ENCODE results near the gene YOD1. TPM values are rescaled to one million over a fixed set of nuclear protein-coding genes. Genes with fewer than 3 reads are reported as not detected.

The YOD1 gene
- total RNA-seq, 1 donor from 2014 or later, result 7.9 TPM

- DNase-seq (no peak), ATAC-seq (no peak)
- intact Hi-C loops (cut with DNase I), result loop anchor here (10.0 kb wide), 1 partner anchor 323 kb away; no protein-coding TSS in a partner anchor
- Histone ChIP-seq H3K4me3 (no peak overlapping the region), H3K4me1 (peaks cover 29% of the 10 kb centered on the region), H3K36me3 (peaks cover 10% of the 10 kb centered on the region), H3K27ac (no peak overlapping the region), H3K9me3 (no peaks in the 10 kb centered on the region), H3K27me3 (ENCODE audit: low read depth) (no peaks in the 10 kb centered on the region)
- TF ChIP-seq CTCF (IDR thresholded peaks at IDR 0.05), result no peak
These were observed 30.8 kb upstream of the YOD1 start for GRCh38 chr1:207081806-207082205.

- Histone ChIP-seq H3K27me3 (ENCODE audit: low read depth) (no peaks in the 10 kb centered on the region), H3K9me3 (no peaks in the 10 kb centered on the region), H3K36me3 (peaks cover 15% of the 10 kb centered on the region), H3K4me1 (peaks cover 29% of the 10 kb centered on the region), H3K4me3 (no peak overlapping the region), H3K27ac (no peak overlapping the region)
- no peak for TF ChIP-seq CTCF (IDR thresholded peaks at IDR 0.05)
- no peak for DNase-seq
- no peak for ATAC-seq
- intact Hi-C loops (cut with DNase I), result loop anchor here (10.0 kb wide), 1 partner anchor 324 kb away; no protein-coding TSS in a partner anchor
These were observed 30.1 kb upstream of the YOD1 start for GRCh38 chr1:207081088-207081487.

- Histone ChIP-seq H3K4me1 (peaks cover 21% of the 10 kb centered on the region), H3K9me3 (no peaks in the 10 kb centered on the region), H3K4me3 (no peak overlapping the region), H3K36me3 (peaks cover 18% of the 10 kb centered on the region), H3K27me3 (ENCODE audit: low read depth) (no peaks in the 10 kb centered on the region), H3K27ac (no peak overlapping the region)
- peak; percentile 34 to 37 for ATAC-seq
- DNase-seq, result no peak
- no peak for TF ChIP-seq CTCF (IDR thresholded peaks at IDR 0.05)
- intact Hi-C loops (cut with DNase I), result loop anchor here (10.0 kb wide), 1 partner anchor 325 kb away; no protein-coding TSS in a partner anchor
These were observed 28.8 kb upstream of the YOD1 start for GRCh38 chr1:207079706-207080241.

- Histone ChIP-seq H3K27me3 (ENCODE audit: low read depth) (no peaks in the 10 kb centered on the region), H3K4me1 (peaks cover 9% of the 10 kb centered on the region), H3K9me3 (no peaks in the 10 kb centered on the region), H3K4me3 (no peak overlapping the region), H3K27ac (no peak overlapping the region), H3K36me3 (peaks cover 18% of the 10 kb centered on the region)
- TF ChIP-seq CTCF (IDR thresholded peaks at IDR 0.05), result no peak
- DNase-seq (no peak), ATAC-seq (no peak)
- intact Hi-C loops (cut with DNase I), result no loop called here
These were observed 27.6 kb upstream of the YOD1 start for GRCh38 chr1:207078578-207079132.

GRCh38 chr1:207077470-207078377, 26.7 kb upstream of the YOD1 start:
- intact Hi-C loops (cut with DNase I), result no loop called here
- DNase-seq (no peak), ATAC-seq (peak; percentile 91 to 95)
- Histone ChIP-seq H3K4me3 (no peak overlapping the region), H3K36me3 (peaks cover 24% of the 10 kb centered on the region), H3K4me1 (peaks cover 6% of the 10 kb centered on the region), H3K27me3 (ENCODE audit: low read depth) (no peaks in the 10 kb centered on the region), H3K9me3 (no peaks in the 10 kb centered on the region), H3K27ac (no peak overlapping the region)
- peak; percentile 84 for TF ChIP-seq CTCF (IDR thresholded peaks at IDR 0.05)
